HepG2 (cell line): Measurements from ENCODE around the gene PHEX. TPM values are rescaled to one million over a fixed set of nuclear protein-coding genes. Genes with fewer than 3 reads are reported as not detected.

Source experiments
- ATAC-seq: fragments of 200-7000 bp; cut with Tn5 transposase; 3 replicates; pipeline ENCODE4 v1.9.1; 2020; ENCODE audit warnings: mild to moderate bottlenecking, moderate library complexity
- BruUV-seq: library from RNA; stranded (reverse); fragments of 400-500 nt; replicated peaks from 2 replicates; lab custom pipeline; 2021; lab: Mats Ljungman, UMichigan
- CTCF ChIA-PET: fragments of 300-600 bp; formaldehyde crosslinking; extraction: SDS; loops from one replicate; lab custom pipeline; 2021; ENCODE audit warnings: low total read pairs, inconsistent platforms, low intra/inter-chr PET ratio; lab: Yijun Ruan, JAX
- POLR2A ChIA-PET: fragments of 350-600 bp; sonication (Branson Sonifier 250); formaldehyde crosslinking; loops from one replicate; lab custom pipeline; 2020; ENCODE audit warnings: antibody characterized with exemption, inconsistent platforms; lab: Yijun Ruan, JAX
- DNase-seq: peaks from one replicate; pipeline ENCODE4 v3.0.0-alpha.2; 2015; ENCODE audit warnings: low spot score
- FAIRE-seq: peaks from 3 replicates; lab custom pipeline; 2011; peaks lifted over from hg19 to GRCh38; lab: Jason Lieb, UNC
- H2AFZ ChIP-seq: one replicate; pipeline ENCODE4 v1.6.1; 2011; ENCODE audit warnings: low read length, inconsistent platforms
- H3K27ac ChIP-seq: fragments of 300-600 bp; 3 replicates; pipeline ENCODE4 v1.8.0; 2011; ENCODE audit warnings: mixed run types, mild to moderate bottlenecking, mixed read lengths, low read length, inconsistent platforms; ENCODE audit not compliant: insufficient read depth; ENCODE audit errors: extremely low read length
- H3K27me3 ChIP-seq, 2 experiments: fragments of 200-600 bp in 1 of 2; 2 replicates in 1 of 2; 3 replicates in 1 of 2; pipeline versions ENCODE4 v1.6.0 to v1.8.0; 2011; ENCODE audit warnings: low read length in 2 of 2, mild to moderate bottlenecking in 2 of 2, moderate library complexity in 2 of 2, inconsistent platforms in 1 of 2; ENCODE audit not compliant: insufficient read depth in 2 of 2, control insufficient read depth in 1 of 2
- H3K36me3 ChIP-seq, 2 experiments: fragments of 200-600 bp in 1 of 2; replicated peaks in 1 of 2; 2 replicates in 1 of 2; 3 replicates in 1 of 2; pipeline versions ENCODE4 v1.5.1 to v1.8.0; 2011; ENCODE audit warnings: low read length in 2 of 2, inconsistent platforms in 1 of 2; ENCODE audit not compliant: insufficient read depth in 2 of 2, control insufficient read depth in 1 of 2
- H3K4me1 ChIP-seq: 2 replicates; pipeline ENCODE4 v1.5.1; 2012; ENCODE audit warnings: low read length, inconsistent platforms; ENCODE audit not compliant: insufficient read depth
- H3K4me2 ChIP-seq: 2 replicates; pipeline ENCODE4 v1.6.0; 2011; ENCODE audit warnings: low read depth, low read length, inconsistent platforms
- H3K4me3 ChIP-seq, 3 experiments: fragments of 200-600 bp in 1 of 3; sonication (generic), shearing (Covaris generic) in 1 of 3; replicated peaks in 1 of 3; 2 replicates each; pipeline ENCODE4 v1.5.1; 2011 to 2016; ENCODE audit warnings: low read length in 3 of 3, inconsistent platforms in 2 of 3, low read depth in 2 of 3, mild to moderate bottlenecking in 2 of 3, control low read depth in 1 of 3, mixed read lengths in 1 of 3; ENCODE audit not compliant: insufficient read depth in 1 of 3
- H3K79me2 ChIP-seq: one replicate; pipeline ENCODE4 v1.6.1; 2011; ENCODE audit warnings: low read length, inconsistent platforms; ENCODE audit not compliant: insufficient read depth
- H3K9ac ChIP-seq: 2 replicates; pipeline ENCODE4 v1.6.0; 2011; ENCODE audit warnings: mild to moderate bottlenecking, low read depth, low read length, inconsistent platforms; ENCODE audit not compliant: insufficient read depth
- H3K9me3 ChIP-seq: 2 replicates; pipeline ENCODE4 v1.5.1; 2012; ENCODE audit warnings: mild to moderate bottlenecking, low read length
- H4K20me1 ChIP-seq: 2 replicates; pipeline ENCODE4 v1.6.0; 2011; ENCODE audit warnings: inconsistent platforms, mild to moderate bottlenecking, low read length, moderate library complexity; ENCODE audit not compliant: insufficient read depth
- AHR ChIP-seq: IDR thresholded peaks from 2 replicates; pipeline ENCODE4 v1.6.1; 2018; ENCODE audit warnings: missing genetic modification reagents, missing compliant biosample characterization
- BATF2 ChIP-seq: sonication (generic); formaldehyde crosslinking; IDR thresholded peaks from 2 replicates; pipeline ENCODE4 v1.8.0; 2022; ENCODE audit warnings: mild to moderate bottlenecking, missing genetic modification reagents, moderate library complexity
- GABPB1 ChIP-seq: IDR thresholded peaks from 2 replicates; pipeline ENCODE4 v1.6.1; 2016; ENCODE audit warnings: mild to moderate bottlenecking, missing genetic modification reagents, moderate library complexity, missing compliant biosample characterization
- GATA4 ChIP-seq: sonication (generic); IDR thresholded peaks from 2 replicates; pipeline ENCODE4 v1.6.1; 2016; ENCODE audit warnings: antibody characterized with exemption, low read depth, borderline replicate concordance
- PCBP2 ChIP-seq: fragments of 200-400 bp; formaldehyde crosslinking; optimal IDR thresholded peaks from 2 replicates; pipeline ENCODE3; 2018; ENCODE audit warnings: low read length, low read depth; ENCODE audit not compliant: poor library complexity, severe bottlenecking
- SIX4 ChIP-seq: sonication (generic); formaldehyde crosslinking; IDR thresholded peaks from 2 replicates; pipeline ENCODE4 v1.4.0; 2020; ENCODE audit warnings: missing genetic modification reagents
- YY1 ChIP-seq: IDR thresholded peaks from 2 replicates; pipeline ENCODE4 v1.6.1; 2011; ENCODE audit warnings: low read length, low read depth, moderate library complexity, mild to moderate bottlenecking; ENCODE audit not compliant: insufficient read depth, insufficient replicate concordance
- ZBTB46 ChIP-seq: sonication (generic); formaldehyde crosslinking; IDR thresholded peaks from 2 replicates; pipeline ENCODE4 v1.4.0; 2020; ENCODE audit warnings: mild to moderate bottlenecking, missing genetic modification reagents, borderline replicate concordance
- ZFYVE20 ChIP-seq: sonication (generic); formaldehyde crosslinking; IDR thresholded peaks from 2 replicates; pipeline ENCODE4 v1.8.0; 2023; ENCODE audit warnings: low read depth, mild to moderate bottlenecking, moderate library complexity, missing genetic modification reagents, borderline replicate concordance
- ZNF335 ChIP-seq: sonication (generic); formaldehyde crosslinking; IDR thresholded peaks from 2 replicates; pipeline ENCODE4 v1.4.0; 2020; ENCODE audit warnings: missing genetic modification reagents
- ZNF431 ChIP-seq: sonication (generic); formaldehyde crosslinking; IDR thresholded peaks from 2 replicates; pipeline ENCODE4 v1.9.0; 2022; ENCODE audit warnings: missing genetic modification reagents, low read depth, mild to moderate bottlenecking, borderline replicate concordance
- ZNF530 ChIP-seq: sonication (generic); formaldehyde crosslinking; IDR thresholded peaks from 2 replicates; pipeline ENCODE4 v1.5.0; 2020; ENCODE audit warnings: low read depth, mild to moderate bottlenecking, missing genetic modification reagents
- ZNF552 ChIP-seq: sonication (generic); formaldehyde crosslinking; IDR thresholded peaks from 2 replicates; pipeline ENCODE4 v1.9.0; 2022; ENCODE audit warnings: missing genetic modification reagents, mild to moderate bottlenecking, borderline replicate concordance
- ZNF569 ChIP-seq: sonication (generic); formaldehyde crosslinking; IDR thresholded peaks from 2 replicates; pipeline ENCODE4 v1.5.0; 2020; ENCODE audit warnings: mild to moderate bottlenecking, missing genetic modification reagents, moderate library complexity, borderline replicate concordance
- ZNF605 ChIP-seq: sonication (generic); formaldehyde crosslinking; IDR thresholded peaks from 2 replicates; pipeline ENCODE4 v1.8.0; 2022; ENCODE audit warnings: mild to moderate bottlenecking, missing genetic modification reagents
- ZNF687 ChIP-seq: sonication (generic); formaldehyde crosslinking; IDR thresholded peaks from 2 replicates; pipeline ENCODE4 v1.5.1; 2020; ENCODE audit warnings: mild to moderate bottlenecking, missing genetic modification reagents, moderate library complexity
- ZNF704 ChIP-seq: sonication (generic); formaldehyde crosslinking; IDR thresholded peaks from 2 replicates; pipeline ENCODE4 v1.8.1; 2023; ENCODE audit warnings: mild to moderate bottlenecking, inconsistent platforms, moderate library complexity, missing genetic modification reagents, borderline replicate concordance
- WGBS: methylation state at CpG from one replicate; pipeline ENCODE4 v1.1.6; 2017; ENCODE audit warnings: low lambda C conversion rate; 5-methylcytosine and 5-hydroxymethylcytosine counted together
- in situ Hi-C: cut with HindIII; loops from 2 replicates; pipeline ENCODE4 v1.10.0; 2017; ENCODE audit warnings: low pct_unique_long_range_greater_than_20kb; ENCODE audit not compliant: extremely low pct_ligation_motif_present
- intact Hi-C: fragments of 100-400 bp; cut with micrococcal nuclease; formaldehyde crosslinking; loops from one replicate; pipeline ENCODE4 v1.10.0; 2022; ENCODE audit not compliant: unreplicated experiment
- polyA plus RNA-seq, 8 experiments: library from polyadenylated mRNA; depleted of rRNA in 3 of 8; stranded (reverse) in 7 of 8; unstranded in 1 of 8; fragments of >200 nt; fragmentation: Illumina TruSeq in 4 of 8; extraction: Trizol in 4 of 8; gene quantifications; 2 replicates each; pipeline versions ENCODE4 v1.2.1 to v1.2.3, GENCODE V29; 2011 to 2016; ENCODE audit warnings: low read depth in 4 of 8, missing spikeins in 1 of 8, mixed read lengths in 1 of 8; ENCODE audit not compliant: insufficient read depth in 1 of 8
- total RNA-seq, 5 experiments: library from RNA; depleted of rRNA; stranded (reverse); fragments of >200 nt; fragmentation: Illumina TruSeq; extraction: Trizol; gene quantifications; 2 replicates each; pipeline ENCODE4 v1.2.3, GENCODE V29; 2016; ENCODE audit warnings: low read depth in 1 of 5

Gene PHEX
- total and polyA plus RNA-seq, 2 of the 13 experiments (the other 11 are each of a cell fraction or from before 2014, with no cell fraction given) = 0.01 to 0.27 TPM

GRCh38 chrX:21986596-21986995, 45.5 kb upstream of the PHEX start:
- CTCF ChIA-PET = no interaction called here
- no peak for FAIRE-seq
- no CpG with 5 or more reads among the region's 1 CpG for WGBS
- no peak for TF ChIP-seq YY1
- TF ChIP-seq GABPB1 = no peak
- TF ChIP-seq ZFYVE20 (CRISPR knock-in tag) = no peak
- TF ChIP-seq PCBP2 = no peak
- no peak for TF ChIP-seq ZNF605
- no peak for TF ChIP-seq ZNF431 (CRISPR knock-in tag)
- TF ChIP-seq ZNF569 (CRISPR knock-in tag) = no peak
- TF ChIP-seq SIX4 (CRISPR knock-in tag) = no peak
- TF ChIP-seq ZNF552 = no peak
- TF ChIP-seq ZBTB46 (CRISPR knock-in tag) = no peak
- no peak for TF ChIP-seq ZNF704 (CRISPR knock-in tag)
- TF ChIP-seq BATF2 (CRISPR knock-in tag) = no peak
- TF ChIP-seq GATA4 = no peak
- TF ChIP-seq ZNF335 (CRISPR knock-in tag) = no peak
- TF ChIP-seq AHR (CRISPR knock-in tag) = no peak
- no peak for TF ChIP-seq ZNF687 (CRISPR knock-in tag)
- TF ChIP-seq ZNF530 (CRISPR knock-in tag) = no peak

More at GRCh38 chrX:21986596-21986995, 45.5 kb upstream of the PHEX start:
- Histone ChIP-seq H2AFZ (no peak overlapping the region), H3K4me2 (no peak overlapping the region), H3K36me3 (peaks cover 0 to 18% of the 10 kb centered on the region in 2 experiments; a peak in 4 of 5 replicates), H3K9ac (no peak overlapping the region), H3K27ac (no peak overlapping the region), H3K4me3 (no peak overlapping the region), H3K4me1 (no peaks in the 10 kb centered on the region), H4K20me1 (no peaks in the 10 kb centered on the region), H3K79me2 (no peaks in the 10 kb centered on the region), H3K9me3 (no peaks in the 10 kb centered on the region), H3K27me3 (no peaks in the 10 kb centered on the region)
- intact Hi-C loops = loop anchor here (5.0 kb wide), 1 partner anchor 151 kb away; no protein-coding TSS in a partner anchor
- in situ Hi-C loops = loop anchor here (25.0 kb wide), 1 partner anchor 201 kb away; no protein-coding TSS in a partner anchor
- ATAC-seq (no peak), DNase-seq (no peak)
- POLR2A ChIA-PET = no interaction called here
- BruUV-seq = no TSS peak
